T-helper 9 cell (primary cell): ENCODE data around the gene CLIP3.
"Not testable (repeated sequence)": the region's sequence is repeated elsewhere in the genome, so short reads cannot be mapped to it uniquely, and the experiment has no call there.

Experiments used
- DNase-seq: peaks from one replicate; pipeline ENCODE4 v3.0.0-alpha.2; 2020

The CLIP3 gene

GRCh38 chr19:36006955-36007354 lies 25.7 kb downstream of the CLIP3 start:
- DNase-seq = no peak

GRCh38 chr19:36003284-36003683 lies 29.4 kb downstream of the CLIP3 start:
- no peak for DNase-seq

- no peak for DNase-seq
Observed at GRCh38 chr19:36001605-36002004, 31.1 kb downstream of the CLIP3 start.

GRCh38 chr19:35996777-35997176 lies 35.9 kb downstream of the CLIP3 start:
- no peak for DNase-seq

GRCh38 chr19:35995048-35995993 lies 37.4 kb downstream of the CLIP3 start, which contains the start of gene SDHAF1:
TSS of gene SDHAF1 (plus strand) at chr19:35995188. CDS start at chr19:35995275, 87 bp downstream.
- peak; percentile 84 for DNase-seq

GRCh38 chr19:35993923-35994598 lies 38.6 kb downstream of the CLIP3 start:
- no peak for DNase-seq

GRCh38 chr19:35992907-35993765 lies 39.5 kb downstream of the CLIP3 start:
- DNase-seq = no peak

- no peak for DNase-seq
Observed at GRCh38 chr19:35991731-35992450, 40.8 kb downstream of the CLIP3 start.

- DNase-seq = no peak
Observed at GRCh38 chr19:35990771-35991730, 41.6 kb downstream of the CLIP3 start.

- no peak for DNase-seq
Observed at GRCh38 chr19:35990156-35990555, 42.5 kb downstream of the CLIP3 start.

- no peak for DNase-seq
Observed at GRCh38 chr19:35988824-35989223, 43.8 kb downstream of the CLIP3 start.

GRCh38 chr19:35987571-35987896 lies 45.1 kb downstream of the CLIP3 start:
- DNase-seq = no peak

GRCh38 chr19:35986664-35987570 lies 45.8 kb downstream of the CLIP3 start:
- DNase-seq = no peak

GRCh38 chr19:35986111-35986510 lies 46.6 kb downstream of the CLIP3 start:
- DNase-seq = no peak

GRCh38 chr19:35983177-35983576 lies 49.5 kb downstream of the CLIP3 start:
- DNase-seq = no peak

- DNase-seq = not testable (repeated sequence)
Observed at GRCh38 chr19:35980997-35981396, 51.7 kb downstream of the CLIP3 start.

GRCh38 chr19:35978832-35979365 lies 53.8 kb downstream of the CLIP3 start:
- DNase-seq = no peak

GRCh38 chr19:35978271-35978670 lies 54.4 kb downstream of the CLIP3 start:
- no peak for DNase-seq

- DNase-seq = no peak
Observed at GRCh38 chr19:35977446-35978222, 55.0 kb downstream of the CLIP3 start.
